ENCODE measurements around the gene USP31.

DNA sequence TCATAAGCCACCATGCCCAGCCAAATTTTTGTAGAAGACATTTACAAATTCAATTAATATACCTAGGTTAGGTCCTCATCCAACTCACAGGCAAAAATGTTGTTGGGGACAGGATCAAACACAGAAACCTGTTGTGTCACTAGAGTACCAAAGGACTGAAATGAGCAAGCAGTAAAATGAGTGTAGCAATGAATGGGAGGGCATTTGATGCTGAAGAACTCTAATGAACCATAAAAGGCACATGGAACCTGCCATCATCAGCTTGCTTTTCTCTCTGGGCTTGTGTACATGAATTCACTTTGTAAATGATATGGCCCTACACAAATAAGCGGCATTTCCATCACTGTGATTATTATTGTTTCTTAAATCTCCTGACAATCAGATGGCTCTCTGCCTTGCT lies 17.8 kb downstream of the USP31 start:
- TF ChIP-seq, protein P1, sequence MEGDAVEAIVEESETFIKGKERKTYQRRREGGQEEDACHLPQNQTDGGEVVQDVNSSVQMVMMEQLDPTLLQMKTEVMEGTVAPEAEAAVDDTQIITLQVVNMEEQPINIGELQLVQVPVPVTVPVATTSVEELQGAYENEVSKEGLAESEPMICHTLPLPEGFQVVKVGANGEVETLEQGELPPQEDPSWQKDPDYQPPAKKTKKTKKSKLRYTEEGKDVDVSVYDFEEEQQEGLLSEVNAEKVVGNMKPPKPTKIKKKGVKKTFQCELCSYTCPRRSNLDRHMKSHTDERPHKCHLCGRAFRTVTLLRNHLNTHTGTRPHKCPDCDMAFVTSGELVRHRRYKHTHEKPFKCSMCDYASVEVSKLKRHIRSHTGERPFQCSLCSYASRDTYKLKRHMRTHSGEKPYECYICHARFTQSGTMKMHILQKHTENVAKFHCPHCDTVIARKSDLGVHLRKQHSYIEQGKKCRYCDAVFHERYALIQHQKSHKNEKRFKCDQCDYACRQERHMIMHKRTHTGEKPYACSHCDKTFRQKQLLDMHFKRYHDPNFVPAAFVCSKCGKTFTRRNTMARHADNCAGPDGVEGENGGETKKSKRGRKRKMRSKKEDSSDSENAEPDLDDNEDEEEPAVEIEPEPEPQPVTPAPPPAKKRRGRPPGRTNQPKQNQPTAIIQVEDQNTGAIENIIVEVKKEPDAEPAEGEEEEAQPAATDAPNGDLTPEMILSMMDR (IDR thresholded peaks at IDR 0.05; ENCODE audit: borderline replicate concordance, extremely low read depth, low read length, poor library complexity, severe bottlenecking), result no peak
- TF ChIP-seq EZH2 (IDR thresholded peaks at IDR 0.05; ENCODE audit: borderline replicate concordance, low read depth, low read length, severe bottlenecking), result no peak
